Fibroblast of lung (primary cell): Measurements from ENCODE around the gene GALNT7. TPM values are rescaled to one million over a fixed set of nuclear protein-coding genes. Genes with fewer than 3 reads are reported as not detected.
"Not testable (repeated sequence)": the region's sequence is repeated elsewhere in the genome, so short reads cannot be mapped to it uniquely, and the experiment has no call there.

Source experiments
- DNase-seq, 2 donors: peaks; one replicate each; pipeline versions ENCODE4 v3.0.0 to v3.0.0-alpha.2; 2010; ENCODE audit warnings: low read depth in 2 of 2
- H2AFZ ChIP-seq: 2 replicates; pipeline ENCODE4 v1.5.1; 2012; ENCODE audit warnings: low read length, control low read depth, inconsistent platforms
- H3K27ac ChIP-seq: 2 replicates; pipeline ENCODE4 v1.5.1; 2011; ENCODE audit warnings: low read length, control low read depth; ENCODE audit not compliant: insufficient read depth
- H3K27me3 ChIP-seq: 2 replicates; pipeline ENCODE4 v1.5.1; 2011; ENCODE audit warnings: mild to moderate bottlenecking, low read length; ENCODE audit not compliant: control insufficient read depth, insufficient read depth
- H3K36me3 ChIP-seq: 2 replicates; pipeline ENCODE4 v1.5.1; 2011; ENCODE audit warnings: low read length; ENCODE audit not compliant: control insufficient read depth, insufficient read depth
- H3K4me1 ChIP-seq: 2 replicates; pipeline ENCODE4 v1.5.1; 2011; ENCODE audit warnings: low read length; ENCODE audit not compliant: control insufficient read depth, insufficient read depth; ENCODE audit errors: extremely low read depth
- H3K4me2 ChIP-seq: 2 replicates; pipeline ENCODE4 v1.5.1; 2011; ENCODE audit warnings: low read length, control low read depth; ENCODE audit not compliant: insufficient read depth; ENCODE audit errors: extremely low read depth
- H3K4me3 ChIP-seq, 4 experiments: fragments of 200-600 bp in 1 of 4; sonication (generic) in 1 of 4; replicated peaks in 1 of 4; 2 replicates each; pipeline ENCODE4 v1.5.1; 2011 to 2016; ENCODE audit warnings: low read length in 4 of 4, low read depth in 3 of 4, mild to moderate bottlenecking in 3 of 4, control low read depth in 2 of 4, inconsistent platforms in 1 of 4, mixed read lengths in 1 of 4; ENCODE audit not compliant: insufficient read depth in 1 of 4; ENCODE audit errors: control extremely low read depth in 1 of 4
- H3K79me2 ChIP-seq: 2 replicates; pipeline ENCODE4 v1.5.1; 2012; ENCODE audit warnings: mild to moderate bottlenecking, low read length, inconsistent platforms; ENCODE audit not compliant: control insufficient read depth, insufficient read depth
- H3K9ac ChIP-seq: 2 replicates; pipeline ENCODE4 v1.5.1; 2011; ENCODE audit warnings: mild to moderate bottlenecking, low read length, control low read depth; ENCODE audit not compliant: insufficient read depth
- H3K9me3 ChIP-seq: 2 replicates; pipeline ENCODE4 v1.5.1; 2012; ENCODE audit warnings: low read depth, low read length; ENCODE audit not compliant: control insufficient read depth, insufficient read depth
- H4K20me1 ChIP-seq: 2 replicates; pipeline ENCODE4 v1.5.1; 2011; ENCODE audit warnings: low read length; ENCODE audit not compliant: control insufficient read depth, insufficient read depth; ENCODE audit errors: extremely low read depth
- EZH2 ChIP-seq: IDR thresholded peaks from 2 replicates; pipeline ENCODE4 v1.5.1; 2012; ENCODE audit warnings: low read length, control low read depth, mild to moderate bottlenecking; ENCODE audit errors: missing control alignments
- polyA minus RNA-seq: library from RNA; depleted of rRNA, polyadenylated mRNA; stranded (reverse); fragments of >200 nt; gene quantifications from 2 replicates; pipeline ENCODE4 v1.2.3, GENCODE V29; 2011; ENCODE audit warnings: low replicate concordance
- polyA plus RNA-seq, 2 donors: library from polyadenylated mRNA; depleted of rRNA in 1 of 2; stranded (reverse) in 1 of 2; unstranded in 1 of 2; fragments of >200 nt; gene quantifications; 2 replicates each; pipeline ENCODE4 v1.2.1, GENCODE V29; 2011 to 2012; ENCODE audit warnings: missing spikeins in 1 of 2
- total RNA-seq: library from RNA; depleted of rRNA; stranded (reverse); fragments of >200 nt; gene quantifications from 2 replicates; pipeline ENCODE4 v1.2.1, GENCODE V29; 2014
- TF ChIP-seq, protein P1 (sequence below), 2 donors: IDR thresholded peaks in 1 of 2; conservative IDR thresholded peaks in 1 of 2; 1 replicate in 1 of 2; 2 replicates in 1 of 2; pipeline ENCODE4 v1.5.1; 2011 to 2012; ENCODE audit warnings: low read length in 2 of 2, control low read depth in 1 of 2, inconsistent platforms in 1 of 2, low read depth in 1 of 2, mild to moderate bottlenecking in 1 of 2

Gene GALNT7, protein sequence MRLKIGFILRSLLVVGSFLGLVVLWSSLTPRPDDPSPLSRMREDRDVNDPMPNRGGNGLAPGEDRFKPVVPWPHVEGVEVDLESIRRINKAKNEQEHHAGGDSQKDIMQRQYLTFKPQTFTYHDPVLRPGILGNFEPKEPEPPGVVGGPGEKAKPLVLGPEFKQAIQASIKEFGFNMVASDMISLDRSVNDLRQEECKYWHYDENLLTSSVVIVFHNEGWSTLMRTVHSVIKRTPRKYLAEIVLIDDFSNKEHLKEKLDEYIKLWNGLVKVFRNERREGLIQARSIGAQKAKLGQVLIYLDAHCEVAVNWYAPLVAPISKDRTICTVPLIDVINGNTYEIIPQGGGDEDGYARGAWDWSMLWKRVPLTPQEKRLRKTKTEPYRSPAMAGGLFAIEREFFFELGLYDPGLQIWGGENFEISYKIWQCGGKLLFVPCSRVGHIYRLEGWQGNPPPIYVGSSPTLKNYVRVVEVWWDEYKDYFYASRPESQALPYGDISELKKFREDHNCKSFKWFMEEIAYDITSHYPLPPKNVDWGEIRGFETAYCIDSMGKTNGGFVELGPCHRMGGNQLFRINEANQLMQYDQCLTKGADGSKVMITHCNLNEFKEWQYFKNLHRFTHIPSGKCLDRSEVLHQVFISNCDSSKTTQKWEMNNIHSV
- 25.4 and 45.4 TPM in 2 replicates for total RNA-seq
- 26.7 and 40.4 TPM in 2 replicates for polyA plus RNA-seq
- polyA plus RNA-seq (2012): 18.5 and 25.0 TPM in 2 replicates
- 8.4 and 17.8 TPM in 2 replicates for polyA minus RNA-seq

DNA sequence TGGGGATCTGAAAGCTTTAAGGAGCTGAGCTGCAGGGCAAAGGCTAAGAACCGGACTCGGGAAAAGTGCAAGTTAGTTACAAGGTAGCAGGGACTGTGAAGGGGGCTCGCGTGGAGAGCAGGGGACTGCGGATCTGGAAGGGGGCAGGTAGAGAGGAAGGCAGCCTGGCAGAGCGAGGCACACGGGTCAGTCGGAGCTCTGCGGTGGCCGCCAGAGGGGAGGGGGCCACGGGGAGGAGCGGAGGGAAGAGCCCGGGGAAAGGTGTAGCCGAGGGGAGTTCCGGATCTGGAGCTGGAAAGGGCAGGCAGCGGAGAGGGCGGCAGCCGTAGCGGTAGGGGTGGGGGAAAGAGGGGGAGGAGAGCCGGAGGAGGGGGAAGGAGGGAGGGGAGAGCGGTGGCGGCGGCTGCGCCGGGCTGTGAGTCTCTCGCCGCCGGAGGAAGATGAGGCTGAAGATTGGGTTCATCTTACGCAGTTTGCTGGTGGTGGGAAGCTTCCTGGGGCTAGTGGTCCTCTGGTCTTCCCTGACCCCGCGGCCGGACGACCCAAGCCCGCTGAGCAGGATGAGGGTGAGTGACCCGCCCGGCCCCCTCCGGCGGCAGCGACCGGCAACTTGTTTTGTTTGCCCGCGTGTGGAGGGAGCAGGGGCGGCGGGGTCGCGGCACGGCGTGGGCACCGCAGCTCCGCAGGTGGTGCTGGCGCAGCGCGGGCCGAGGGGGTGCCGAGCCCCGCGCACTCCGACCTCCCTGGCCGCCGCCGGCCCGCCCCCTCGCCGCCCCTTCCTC, at the start of gene GALNT7:
Gene GALNT7 (plus strand): TSS at position 416 of the 782 bp plus-strand sequence. CDS start 25 bp downstream, at position 441.
- peak; percentile 57 to 71 for DNase-seq
- Histone ChIP-seq H3K36me3 (no peaks in the 10 kb centered on the region), H2AFZ (peak within 1 kb of the TSS; percentile 73), H3K27me3 (no peaks in the 10 kb centered on the region), H3K9me3 (no peaks in the 10 kb centered on the region), H3K4me3 (peak within 1 kb of the TSS; percentile 66 to 89 (median 70)), H3K79me2 (peaks cover 9% of the 10 kb centered on the region), H3K4me1 (peaks cover 5% of the 10 kb centered on the region), H4K20me1 (no peaks in the 10 kb centered on the region), H3K4me2 (peak within 1 kb of the TSS; percentile 85), H3K27ac (peak within 1 kb of the TSS; percentile 65), H3K9ac (peak within 1 kb of the TSS; percentile 51)
- TF ChIP-seq EZH2: no peak
- TF ChIP-seq, protein P1, sequence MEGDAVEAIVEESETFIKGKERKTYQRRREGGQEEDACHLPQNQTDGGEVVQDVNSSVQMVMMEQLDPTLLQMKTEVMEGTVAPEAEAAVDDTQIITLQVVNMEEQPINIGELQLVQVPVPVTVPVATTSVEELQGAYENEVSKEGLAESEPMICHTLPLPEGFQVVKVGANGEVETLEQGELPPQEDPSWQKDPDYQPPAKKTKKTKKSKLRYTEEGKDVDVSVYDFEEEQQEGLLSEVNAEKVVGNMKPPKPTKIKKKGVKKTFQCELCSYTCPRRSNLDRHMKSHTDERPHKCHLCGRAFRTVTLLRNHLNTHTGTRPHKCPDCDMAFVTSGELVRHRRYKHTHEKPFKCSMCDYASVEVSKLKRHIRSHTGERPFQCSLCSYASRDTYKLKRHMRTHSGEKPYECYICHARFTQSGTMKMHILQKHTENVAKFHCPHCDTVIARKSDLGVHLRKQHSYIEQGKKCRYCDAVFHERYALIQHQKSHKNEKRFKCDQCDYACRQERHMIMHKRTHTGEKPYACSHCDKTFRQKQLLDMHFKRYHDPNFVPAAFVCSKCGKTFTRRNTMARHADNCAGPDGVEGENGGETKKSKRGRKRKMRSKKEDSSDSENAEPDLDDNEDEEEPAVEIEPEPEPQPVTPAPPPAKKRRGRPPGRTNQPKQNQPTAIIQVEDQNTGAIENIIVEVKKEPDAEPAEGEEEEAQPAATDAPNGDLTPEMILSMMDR (conservative IDR thresholded peaks at IDR 0.05 in 1 of 2, IDR thresholded peaks at IDR 0.05 in 1 of 2; ENCODE audit: low read depth in 1 of 2, low read length in 2 of 2): no peak

DNA sequence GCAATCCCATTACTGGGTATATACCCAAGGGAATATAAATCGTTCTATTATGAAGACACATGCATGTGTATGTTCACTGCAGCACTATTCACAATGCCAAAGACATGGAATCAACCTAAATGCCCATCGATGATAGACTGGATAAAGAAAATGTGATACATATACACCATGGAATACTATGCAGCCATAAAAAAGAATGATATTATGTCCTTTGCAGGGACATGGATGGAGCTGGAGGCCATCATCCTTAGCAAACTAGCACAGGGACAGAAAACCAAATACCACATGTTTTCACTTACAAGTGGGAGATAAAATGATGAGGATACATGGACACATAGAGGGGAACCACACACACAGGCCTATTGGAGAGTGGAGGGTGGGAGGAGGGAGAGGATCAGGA, 49.8 kb upstream of the GALNT7 start:
- H3K27ac ChIP-seq, H4K20me1 ChIP-seq, H3K9ac ChIP-seq, H3K79me2 ChIP-seq, DNase-seq, H3K27me3 ChIP-seq, H3K4me1 ChIP-seq, H2AFZ ChIP-seq, H3K9me3 ChIP-seq, H3K36me3 ChIP-seq, H3K4me2 ChIP-seq, H3K4me3 ChIP-seq: not testable (repeated sequence)

DNA sequence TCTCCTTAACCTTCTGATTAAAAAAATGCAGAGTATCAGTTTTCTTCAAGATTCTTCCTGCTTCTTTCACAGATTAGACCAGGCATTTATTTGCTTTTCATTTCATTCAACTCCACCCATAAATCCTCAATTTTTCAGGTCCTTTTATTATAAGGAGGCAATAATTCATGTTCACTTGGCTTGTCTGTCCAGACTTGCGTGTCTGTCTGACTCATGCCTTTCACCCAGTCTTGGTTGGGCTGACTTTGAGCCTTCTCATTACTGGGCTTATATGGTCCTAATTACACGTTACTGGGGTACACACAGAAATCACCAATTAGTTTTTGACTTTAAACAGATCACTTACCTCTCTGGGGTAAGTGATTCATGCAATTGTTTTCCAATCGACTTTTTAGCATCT, 48.8 kb upstream of the GALNT7 start:
- H3K27ac ChIP-seq: no peak overlapping the region
- no peaks in the 10 kb centered on the region for H3K9me3 ChIP-seq
- H3K4me1 ChIP-seq: no peaks in the 10 kb centered on the region
- peak; percentile 3 to 53 for DNase-seq
- no peak overlapping the region for H3K4me3 ChIP-seq
- no peaks in the 10 kb centered on the region for H4K20me1 ChIP-seq
- no peak overlapping the region for H3K9ac ChIP-seq
- no peaks in the 10 kb centered on the region for H3K79me2 ChIP-seq
- H3K4me2 ChIP-seq: no peak overlapping the region
- H3K27me3 ChIP-seq: no peaks in the 10 kb centered on the region
- H3K36me3 ChIP-seq: no peaks in the 10 kb centered on the region
- no peak overlapping the region for H2AFZ ChIP-seq
- TF ChIP-seq, protein P1 (conservative IDR thresholded peaks at IDR 0.05 in 1 of 2, IDR thresholded peaks at IDR 0.05 in 1 of 2; ENCODE audit: low read depth in 1 of 2, low read length in 2 of 2): no peak
- TF ChIP-seq EZH2: no peak
